Activated CD4-positive, alpha-beta T cell treated with anti-CD3 and anti-CD28 coated beads, Interleukin-2, amount 50 U/mL, for 1 hour (primary cell): ENCODE results near the gene FMN2.
"Not testable (repeated sequence)": the region's sequence is repeated elsewhere in the genome, so short reads cannot be mapped to it uniquely, and the experiment has no call there.

Experiments
- DNase-seq: peaks from one replicate; pipeline ENCODE4 v3.0.0-alpha.2; 2020

FMN2 gene

GRCh38 chr1:240258910-240259309 is 167.2 kb downstream of the FMN2 start:
- no peak for DNase-seq

GRCh38 chr1:240264494-240264893 is 172.8 kb downstream of the FMN2 start:
- not testable (repeated sequence) for DNase-seq

DNA sequence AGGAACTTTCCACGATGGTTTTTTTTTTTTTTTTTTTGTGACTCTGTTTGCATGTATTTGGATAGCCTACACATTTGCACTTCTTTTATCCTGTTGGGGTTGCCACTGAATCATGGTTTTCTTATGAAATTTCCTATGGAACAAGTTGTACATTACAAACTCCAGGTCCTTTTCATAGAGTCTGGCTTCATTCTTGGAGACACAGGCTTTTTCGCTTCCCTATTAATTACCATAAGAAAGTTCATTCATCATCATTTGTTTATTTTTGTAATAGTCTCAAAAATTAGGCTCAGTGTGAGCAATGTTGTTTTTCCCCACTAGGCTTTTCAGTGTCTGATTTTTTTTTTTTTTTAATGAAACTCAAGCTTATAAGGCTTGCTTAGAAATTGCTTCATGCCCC is 179.4 kb downstream of the FMN2 start:
- no peak for DNase-seq

DNA sequence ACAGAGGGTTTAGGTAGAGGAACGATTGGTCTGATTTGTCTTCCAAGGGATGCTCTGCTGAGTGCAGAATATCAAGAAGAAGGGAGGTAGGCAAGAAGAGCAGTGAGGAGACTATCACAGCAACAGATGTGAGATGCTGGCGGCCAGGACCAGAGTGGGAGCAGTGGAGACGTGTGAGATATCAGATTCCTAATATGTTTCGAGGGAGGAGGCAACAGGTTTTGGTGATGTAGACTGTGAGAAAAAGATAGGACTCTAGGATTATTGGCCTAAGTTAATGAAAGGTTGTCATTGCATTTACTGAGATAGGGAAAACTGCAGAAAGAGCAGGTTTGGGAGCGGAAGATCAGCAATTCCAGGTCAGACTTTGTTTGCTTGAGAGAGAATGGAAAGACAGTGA is 182.9 kb downstream of the FMN2 start:
- DNase-seq, result no peak

- DNase-seq, result not testable (repeated sequence)
Observed at GRCh38 chr1:240275219-240275618, 183.5 kb downstream of the FMN2 start.

- DNase-seq, result no peak
Observed at GRCh38 chr1:240278082-240278481, 186.4 kb downstream of the FMN2 start.

GRCh38 chr1:240280560-240281322 is 189.1 kb downstream of the FMN2 start:
- DNase-seq, result no peak

- DNase-seq, result no peak
Observed at GRCh38 chr1:240282061-240282830, 190.6 kb downstream of the FMN2 start.

GRCh38 chr1:240284656-240285414 is 193.2 kb downstream of the FMN2 start:
- no peak for DNase-seq

- no peak for DNase-seq
Observed at GRCh38 chr1:240285540-240285939, 193.9 kb downstream of the FMN2 start.

GRCh38 chr1:240287722-240288121 is 196.0 kb downstream of the FMN2 start:
- no peak for DNase-seq

- DNase-seq, result no peak
Observed at GRCh38 chr1:240293706-240294105, 202.0 kb downstream of the FMN2 start.

DNA sequence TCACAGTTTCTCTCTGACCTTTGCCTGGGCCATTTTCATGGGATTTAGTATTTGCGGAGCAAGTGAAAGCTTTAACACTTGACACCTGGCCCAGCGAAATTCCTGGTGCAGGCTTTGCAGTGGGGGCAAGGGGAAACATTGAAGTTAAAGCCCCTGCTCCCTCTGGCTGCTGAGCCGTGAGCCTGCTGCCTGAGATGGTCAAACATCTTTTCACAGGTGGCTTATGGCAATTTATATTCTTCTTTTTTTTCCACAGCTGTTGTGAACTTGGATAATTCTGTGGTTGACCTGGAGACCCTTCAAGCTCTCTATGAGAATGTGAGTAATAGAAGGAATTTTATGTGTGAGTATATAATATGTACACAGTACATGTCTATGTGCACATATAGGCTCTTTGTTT is 202.9 kb downstream of the FMN2 start:
- DNase-seq, result no peak

- no peak for DNase-seq
Observed at GRCh38 chr1:240295811-240296210, 204.1 kb downstream of the FMN2 start.

- no peak for DNase-seq
Observed at GRCh38 chr1:240304466-240304865, 212.8 kb downstream of the FMN2 start.

DNA sequence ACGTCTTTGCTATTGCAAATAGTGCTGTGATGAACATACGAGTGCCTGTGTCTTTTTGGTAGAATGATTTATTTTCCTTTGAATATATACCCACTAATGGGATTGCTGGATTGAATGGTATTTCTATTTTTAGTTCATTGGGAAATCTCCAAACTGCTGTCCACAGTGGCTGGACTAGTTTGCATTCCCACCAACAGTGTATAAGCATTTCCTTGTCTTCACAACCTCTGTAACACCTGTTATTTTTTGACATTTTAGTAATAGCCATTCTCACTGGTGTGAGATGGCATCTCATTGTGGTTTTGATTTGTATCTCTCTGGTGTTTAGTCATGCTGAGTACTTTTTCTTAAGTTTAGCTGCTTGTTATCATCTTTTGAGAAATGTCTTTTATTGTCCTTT is 215.0 kb downstream of the FMN2 start:
- DNase-seq, result no peak

- no peak for DNase-seq
Observed at GRCh38 chr1:240308096-240308495, 216.4 kb downstream of the FMN2 start.

- no peak for DNase-seq
Observed at GRCh38 chr1:240309769-240310168, 218.1 kb downstream of the FMN2 start.

- DNase-seq, result no peak
Observed at GRCh38 chr1:240310226-240310925, 218.7 kb downstream of the FMN2 start.

DNA sequence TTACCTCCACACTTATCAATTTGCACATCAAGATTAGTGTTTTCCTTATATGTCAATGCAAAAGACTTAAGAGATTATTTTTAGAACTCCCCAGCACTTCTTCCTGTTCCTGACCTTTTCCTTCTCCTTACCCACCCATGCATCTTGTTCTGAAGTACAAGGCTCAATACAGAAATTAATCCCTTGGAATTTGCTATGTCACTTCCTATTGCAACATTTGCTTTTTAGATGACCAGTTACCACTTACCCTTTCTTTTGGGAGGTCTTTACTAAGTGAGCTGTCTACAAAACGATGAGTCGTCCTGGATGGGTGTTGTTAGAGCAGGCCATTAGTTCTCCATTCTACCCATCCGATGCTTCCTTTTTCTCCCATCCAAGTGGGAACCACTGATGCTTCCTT is 221.2 kb downstream of the FMN2 start:
- DNase-seq, result no peak

GRCh38 chr1:240314845-240315801 is 223.4 kb downstream of the FMN2 start:
- no peak for DNase-seq

- no peak for DNase-seq
Observed at GRCh38 chr1:240319998-240320397, 228.3 kb downstream of the FMN2 start.
